HG02970 (cell line): ENCODE measurements around the gene ENTHD1.

ENCODE experiments used
- ATAC-seq: cut with Tn5 transposase; IDR thresholded peaks from one replicate; pipeline ENCODE4 v1.9.1; 2021; ENCODE audit warnings: mild to moderate bottlenecking, moderate library complexity, moderate number of reproducible peaks; ENCODE audit not compliant: unreplicated experiment, low FRiP score

Gene ENTHD1

GRCh38 chr22:39718921-39719475 lies 174.6 kb downstream of the ENTHD1 start:
- ATAC-seq = no peak

GRCh38 chr22:39718206-39718605 lies 175.4 kb downstream of the ENTHD1 start:
- no peak for ATAC-seq

GRCh38 chr22:39717099-39717498 lies 176.5 kb downstream of the ENTHD1 start:
- ATAC-seq = no peak

GRCh38 chr22:39716534-39716933 lies 177.0 kb downstream of the ENTHD1 start:
- no peak for ATAC-seq

GRCh38 chr22:39715778-39716495 lies 177.6 kb downstream of the ENTHD1 start:
- no peak for ATAC-seq

GRCh38 chr22:39714321-39714720 lies 179.2 kb downstream of the ENTHD1 start:
- no peak for ATAC-seq

GRCh38 chr22:39713799-39714290 lies 179.7 kb downstream of the ENTHD1 start:
- ATAC-seq = no peak

GRCh38 chr22:39712751-39713525 lies 180.6 kb downstream of the ENTHD1 start:
- no peak for ATAC-seq

- no peak for ATAC-seq
Measured at GRCh38 chr22:39712081-39712480, 181.5 kb downstream of the ENTHD1 start.

GRCh38 chr22:39710380-39711150 lies 183.0 kb downstream of the ENTHD1 start:
- ATAC-seq = no peak

GRCh38 chr22:39707816-39708215 lies 185.7 kb downstream of the ENTHD1 start:
- ATAC-seq = no peak

GRCh38 chr22:39707351-39707750 lies 186.2 kb downstream of the ENTHD1 start:
- ATAC-seq = no peak

GRCh38 chr22:39706376-39707140 lies 187.0 kb downstream of the ENTHD1 start:
- no peak for ATAC-seq

GRCh38 chr22:39705386-39705785 lies 188.2 kb downstream of the ENTHD1 start:
- ATAC-seq = no peak

- no peak for ATAC-seq
Measured at GRCh38 chr22:39703928-39704639, 189.5 kb downstream of the ENTHD1 start.

GRCh38 chr22:39703091-39703490 lies 190.5 kb downstream of the ENTHD1 start:
- no peak for ATAC-seq

- ATAC-seq = no peak
Measured at GRCh38 chr22:39700565-39700964, 193.0 kb downstream of the ENTHD1 start.

- ATAC-seq = no peak
Measured at GRCh38 chr22:39699631-39700360, 193.8 kb downstream of the ENTHD1 start.
